ENCODE results near the gene MED31.
A peak's percentile ranks its signal among the peaks of the same experiment; 100 is the strongest.
"Not testable (repeated sequence)": the region's sequence is repeated elsewhere in the genome, so short reads cannot be mapped to it uniquely, and the experiment has no call there.

MED31 gene

DNA sequence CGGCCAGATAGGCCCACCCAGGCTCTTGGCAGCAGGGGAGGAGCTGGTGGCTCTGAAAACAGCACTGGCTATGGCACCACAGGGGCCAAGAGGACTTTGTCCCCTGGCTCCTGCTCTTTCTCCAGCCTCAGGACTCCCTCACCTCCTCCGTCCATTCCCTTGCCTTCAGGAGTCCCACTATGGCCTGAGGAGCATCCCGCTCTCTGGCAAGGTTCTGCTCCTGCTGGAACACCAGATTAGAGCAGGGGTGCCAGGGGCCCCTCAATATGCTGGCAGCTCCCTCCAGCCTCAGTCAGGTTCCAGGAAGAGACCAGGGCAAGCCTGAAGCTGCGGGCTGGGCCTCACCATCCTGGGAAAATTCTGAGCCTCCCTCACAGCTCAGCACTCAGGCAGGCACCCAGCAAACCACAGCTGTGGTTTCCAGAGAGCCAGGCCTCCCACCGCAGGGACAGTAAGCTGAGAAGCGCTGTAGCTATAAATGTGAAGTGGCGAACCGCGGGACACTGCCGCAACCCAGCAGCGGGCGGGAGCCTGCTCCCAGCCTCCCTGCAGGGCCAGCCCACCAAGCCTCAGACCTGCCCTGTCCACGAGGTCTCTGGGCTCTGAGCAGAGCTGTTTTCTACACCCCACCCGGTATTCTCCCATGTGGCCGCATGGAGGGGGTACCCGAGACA, 25.9 kb upstream of the MED31 start:
- no peak for DNase-seq

GRCh38 chr17:6676802-6677157, 25.4 kb upstream of the MED31 start:
- no peak for DNase-seq

DNA sequence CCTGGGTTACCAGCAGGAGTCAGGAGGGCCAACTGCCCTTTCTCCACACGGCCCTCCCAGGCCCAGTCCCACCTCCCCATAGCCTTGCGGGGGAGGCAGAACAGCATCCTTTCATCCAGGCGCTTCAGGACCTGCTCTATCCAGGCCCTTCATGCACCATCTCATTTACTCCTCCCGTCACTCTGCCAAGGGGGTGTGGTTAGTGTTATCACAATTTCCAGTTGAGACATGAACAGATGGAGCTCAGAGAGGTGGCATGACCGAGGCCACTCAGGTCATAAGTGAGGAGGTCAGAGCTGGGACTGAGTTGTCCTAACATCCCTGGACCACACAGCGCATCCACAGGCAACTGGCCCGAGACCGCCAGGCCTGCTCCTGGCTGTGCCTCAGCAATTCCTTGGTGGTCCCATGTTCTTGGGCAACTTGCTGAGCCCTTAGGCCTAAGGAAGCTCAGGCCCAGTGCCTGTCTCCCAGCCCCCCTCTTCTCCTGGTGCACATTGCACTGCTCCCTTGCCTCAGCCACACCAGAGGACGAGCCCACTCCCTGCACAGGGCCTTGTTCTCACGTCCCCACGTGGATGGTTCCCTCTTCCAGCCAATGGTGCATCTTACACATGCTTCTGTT, 23.9 kb upstream of the MED31 start:
- DNase-seq = no peak

GRCh38 chr17:6674586-6674985, 23.2 kb upstream of the MED31 start:
- no peak for DNase-seq

GRCh38 chr17:6671431-6671830, 20.0 kb upstream of the MED31 start:
- no peak for DNase-seq

DNA sequence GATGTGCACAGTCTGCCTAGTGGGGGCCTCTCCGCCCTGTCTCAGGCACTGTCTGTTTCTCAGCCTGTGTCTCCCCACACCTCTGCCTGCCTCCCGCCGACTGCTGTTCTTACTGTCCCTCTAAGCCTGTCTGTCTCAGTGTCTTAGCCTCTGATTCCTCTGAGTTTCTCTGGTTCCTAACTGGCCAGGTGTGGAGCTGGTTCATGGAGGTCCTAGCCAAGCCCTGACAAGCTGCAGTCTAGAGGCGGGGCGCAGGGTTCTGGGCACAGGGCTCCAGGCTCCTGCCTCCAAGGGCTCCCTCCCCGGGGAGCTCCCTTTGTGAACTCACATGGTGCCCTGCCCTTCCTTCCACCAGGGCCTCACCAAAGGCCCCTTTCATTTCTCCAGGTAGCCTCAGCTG, 19.6 kb upstream of the MED31 start:
- no peak for DNase-seq

DNA sequence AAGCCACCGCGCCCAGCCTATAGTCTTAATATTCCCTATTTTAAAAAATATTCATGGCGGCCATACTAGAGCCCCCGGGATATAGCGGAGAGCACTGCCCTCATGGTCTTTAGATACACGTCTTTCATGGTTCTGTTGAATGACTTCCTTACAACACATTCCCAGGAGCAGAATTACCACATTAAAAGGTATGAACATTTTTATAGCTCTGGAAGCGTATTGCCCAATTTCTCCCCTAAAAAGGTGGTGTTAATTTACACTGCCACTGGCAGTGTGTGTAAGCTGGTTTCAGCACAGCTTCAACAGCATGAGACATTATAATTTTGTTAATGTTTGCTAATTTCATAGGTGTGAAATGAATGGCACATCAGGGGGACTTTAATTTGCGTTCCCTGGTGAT, 19.2 kb upstream of the MED31 start:
- no peak for DNase-seq

GRCh38 chr17:6669479-6670212, 18.2 kb upstream of the MED31 start:
- no peak for DNase-seq

GRCh38 chr17:6668727-6669425, 17.5 kb upstream of the MED31 start:
- DNase-seq = no peak

GRCh38 chr17:6668219-6668618, 16.8 kb upstream of the MED31 start:
- DNase-seq = no peak

DNA sequence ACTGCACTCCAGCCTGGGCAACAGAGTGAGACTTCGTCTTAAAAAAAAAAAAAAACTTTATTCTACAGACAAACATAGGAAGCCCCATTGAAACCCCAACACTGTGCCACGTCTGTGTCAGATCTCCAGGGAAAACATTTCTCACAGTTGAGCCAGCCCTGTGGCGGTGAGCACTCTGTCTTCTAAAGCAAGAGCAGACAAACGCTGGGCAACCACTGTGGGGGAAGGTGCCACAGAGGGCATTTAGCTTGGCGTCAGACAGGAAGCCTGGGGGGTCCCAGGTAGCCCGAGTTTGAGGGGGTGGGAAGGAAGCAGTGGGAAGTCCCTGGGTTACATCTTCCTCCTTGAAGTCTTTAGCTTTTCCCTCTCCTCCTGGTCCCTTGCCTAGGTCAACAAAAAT, 16.1 kb upstream of the MED31 start:
- no peak for DNase-seq

DNA sequence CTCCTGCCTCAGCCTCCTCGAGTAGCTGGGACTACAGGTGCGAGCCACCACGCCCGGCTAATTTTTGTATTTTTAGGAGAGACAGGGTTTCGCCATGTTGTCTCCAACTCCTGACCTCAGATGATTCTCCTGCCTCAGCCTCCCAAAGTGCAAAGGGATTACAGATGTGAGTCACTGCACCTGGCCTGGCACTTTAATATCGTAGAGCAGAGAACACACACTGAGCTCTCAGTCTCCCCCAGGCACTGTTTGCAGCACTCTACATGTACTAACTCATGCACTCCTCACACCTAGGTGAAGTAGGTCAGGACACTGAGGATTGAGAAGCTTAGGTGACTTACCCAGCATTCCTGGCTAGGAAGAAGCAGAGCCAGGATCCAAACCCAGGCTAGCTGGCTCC, 15.2 kb upstream of the MED31 start:
- no peak for DNase-seq

GRCh38 chr17:6666077-6666521, 14.7 kb upstream of the MED31 start:
- DNase-seq = peak in 45 of 51 donors; percentile 11 to 77 (median 55)

DNA sequence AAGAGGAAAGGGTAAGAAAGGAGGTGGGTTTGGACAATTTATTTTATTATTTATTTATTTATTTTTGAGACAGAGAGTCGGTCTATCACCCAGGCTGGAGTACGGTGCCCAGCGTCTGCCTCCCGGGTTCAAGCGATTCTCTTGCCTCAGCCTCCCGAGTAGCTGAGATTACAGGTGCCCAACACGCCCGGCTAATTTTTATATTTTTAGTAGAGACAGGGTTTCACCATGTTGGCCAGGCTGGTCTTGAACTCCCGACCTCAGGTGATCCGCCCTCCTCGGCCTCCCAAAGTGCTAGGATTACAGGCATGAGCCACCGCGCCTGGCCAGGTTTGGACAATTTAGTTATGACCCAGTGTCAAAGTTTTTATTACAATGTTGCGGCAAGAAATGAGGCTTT, 11.8 kb upstream of the MED31 start:
- DNase-seq = not testable (repeated sequence)

DNA sequence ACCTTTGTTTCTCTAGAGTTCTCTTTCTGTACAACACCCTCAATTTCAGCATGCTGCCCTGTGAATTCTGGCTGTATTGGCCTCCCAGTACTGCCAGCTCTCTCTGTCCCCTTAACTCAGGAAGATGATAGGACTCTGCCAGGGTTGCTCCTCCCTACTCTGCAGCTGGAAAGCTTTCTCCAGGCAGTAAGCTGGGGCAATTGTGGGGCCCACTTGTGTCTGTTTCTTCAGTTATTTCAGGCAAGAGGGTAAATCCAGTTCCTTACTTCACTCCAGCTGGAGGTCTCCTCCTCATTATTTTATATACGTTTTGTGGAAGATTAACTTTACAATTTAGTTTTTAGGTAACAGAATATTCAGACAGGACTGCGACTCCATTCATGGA, 10.1 kb upstream of the MED31 start:
- DNase-seq = no peak

GRCh38 chr17:6660805-6661463, 9.5 kb upstream of the MED31 start:
- peak in 1 of 51 donors; percentile 27 for DNase-seq

DNA sequence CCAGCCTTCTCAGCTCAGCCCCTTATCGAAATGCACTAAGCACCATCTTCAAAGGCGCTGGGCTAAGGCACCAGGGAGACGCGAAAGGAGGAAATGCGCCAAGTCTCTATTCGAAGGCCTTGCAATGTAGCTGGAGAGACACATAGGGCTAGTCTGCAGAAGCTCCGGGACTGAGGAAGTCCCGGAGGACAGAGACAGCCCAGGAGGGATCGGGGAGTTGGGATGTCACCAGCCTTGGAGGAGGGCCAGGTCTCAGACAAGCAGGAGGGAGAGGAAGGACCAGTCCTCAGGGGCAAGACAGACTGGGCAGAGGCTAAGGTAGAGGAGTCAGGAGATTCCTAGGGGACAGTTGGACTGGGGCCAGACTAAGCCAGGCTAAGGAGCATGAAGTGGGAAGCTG, 8.7 kb upstream of the MED31 start:
- DNase-seq = no peak

GRCh38 chr17:6658411-6658810, 7.0 kb upstream of the MED31 start:
- DNase-seq = not testable (repeated sequence)

DNA sequence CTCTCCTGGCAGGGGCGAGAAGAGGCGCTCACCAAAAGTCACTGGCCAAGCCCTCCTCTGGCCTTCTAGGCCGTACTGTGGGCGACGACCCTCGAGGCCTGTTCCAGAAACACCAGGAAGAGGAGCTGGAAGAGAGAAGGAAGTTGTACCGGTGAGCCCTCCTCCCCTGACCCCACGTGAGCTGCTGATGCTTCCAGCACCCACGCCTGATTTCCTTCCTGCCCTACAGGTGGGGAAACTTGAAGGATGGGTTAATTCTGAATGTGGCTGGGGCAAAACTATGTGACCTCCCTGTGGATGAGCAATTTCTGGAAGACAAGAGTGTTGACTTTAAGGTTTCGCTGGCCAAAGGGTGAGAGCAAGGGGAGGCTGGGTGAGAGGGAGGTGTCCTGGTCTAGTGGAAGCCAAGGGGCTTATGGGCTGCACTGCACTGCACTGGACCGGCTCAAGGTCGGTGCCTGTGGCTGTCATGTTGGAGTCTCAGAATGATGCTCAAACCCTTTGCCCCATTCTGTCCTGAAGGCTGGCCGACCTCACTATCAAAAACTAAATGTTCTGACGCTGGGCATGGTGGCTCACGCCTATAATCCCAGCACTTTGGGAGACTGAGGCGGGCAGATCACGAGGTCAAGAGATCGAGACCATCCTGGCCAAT, 6.4 kb upstream of the MED31 start:
- peak in 1 of 51 donors; percentile 41 for DNase-seq

DNA sequence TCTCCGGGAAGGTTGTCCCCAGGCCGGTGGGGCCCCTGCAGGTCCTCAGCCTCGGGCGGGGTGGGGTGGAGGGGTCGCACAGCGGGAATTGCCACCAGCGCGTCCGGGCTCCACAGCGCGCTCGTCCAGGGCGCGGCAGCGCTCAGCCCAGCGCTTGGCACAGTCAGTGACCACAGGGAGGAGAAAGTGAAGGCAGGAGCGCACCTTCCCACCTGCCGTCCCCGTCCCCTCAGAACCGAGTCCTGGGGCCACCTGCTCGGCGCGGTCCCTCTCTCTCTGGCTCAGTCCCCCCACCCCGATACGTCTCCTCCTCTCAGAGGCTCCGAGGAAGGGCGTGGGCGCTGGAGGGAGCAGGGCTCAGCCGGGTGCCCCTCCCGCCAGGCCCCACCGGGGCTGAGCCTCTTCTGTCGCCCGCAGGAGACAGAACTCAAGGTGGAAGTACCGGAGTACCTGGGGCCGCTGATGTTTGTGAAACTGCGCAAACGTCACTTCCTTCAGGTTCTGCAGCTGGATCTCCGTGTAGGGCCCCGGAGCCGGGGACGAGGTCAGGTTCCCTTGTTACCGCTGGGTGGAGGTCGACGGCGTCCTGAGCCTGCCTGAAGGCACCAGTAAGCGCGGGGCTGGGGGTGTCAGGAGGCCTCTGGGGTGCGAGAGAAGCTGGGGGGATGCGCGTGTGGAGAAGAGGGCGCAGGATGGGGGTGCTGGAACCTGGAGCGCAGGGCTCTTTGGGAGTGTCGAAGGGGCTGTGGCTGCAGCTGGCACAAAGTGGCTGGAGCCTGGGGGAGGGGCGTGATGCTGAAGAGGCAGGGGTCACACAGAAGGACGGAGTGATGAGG, 5.6 kb upstream of the MED31 start:
- peak in 1 of 51 donors; percentile 45 for DNase-seq

All from hypothalamus (tissue), 51 donors.